AG09319 (cell line): ENCODE data around the gene VSTM2L.

ENCODE experiments used
- DNase-seq: peaks from one replicate; pipeline ENCODE4 v3.0.0-alpha.2; 2010; ENCODE audit warnings: low read depth; ENCODE audit errors: extremely low read depth
- CTCF ChIP-seq: IDR thresholded peaks from 2 replicates; pipeline ENCODE4 v1.5.1; 2011; ENCODE audit warnings: low read depth, mild to moderate bottlenecking, inconsistent platforms, low read length, moderate library complexity

The VSTM2L gene

DNA sequence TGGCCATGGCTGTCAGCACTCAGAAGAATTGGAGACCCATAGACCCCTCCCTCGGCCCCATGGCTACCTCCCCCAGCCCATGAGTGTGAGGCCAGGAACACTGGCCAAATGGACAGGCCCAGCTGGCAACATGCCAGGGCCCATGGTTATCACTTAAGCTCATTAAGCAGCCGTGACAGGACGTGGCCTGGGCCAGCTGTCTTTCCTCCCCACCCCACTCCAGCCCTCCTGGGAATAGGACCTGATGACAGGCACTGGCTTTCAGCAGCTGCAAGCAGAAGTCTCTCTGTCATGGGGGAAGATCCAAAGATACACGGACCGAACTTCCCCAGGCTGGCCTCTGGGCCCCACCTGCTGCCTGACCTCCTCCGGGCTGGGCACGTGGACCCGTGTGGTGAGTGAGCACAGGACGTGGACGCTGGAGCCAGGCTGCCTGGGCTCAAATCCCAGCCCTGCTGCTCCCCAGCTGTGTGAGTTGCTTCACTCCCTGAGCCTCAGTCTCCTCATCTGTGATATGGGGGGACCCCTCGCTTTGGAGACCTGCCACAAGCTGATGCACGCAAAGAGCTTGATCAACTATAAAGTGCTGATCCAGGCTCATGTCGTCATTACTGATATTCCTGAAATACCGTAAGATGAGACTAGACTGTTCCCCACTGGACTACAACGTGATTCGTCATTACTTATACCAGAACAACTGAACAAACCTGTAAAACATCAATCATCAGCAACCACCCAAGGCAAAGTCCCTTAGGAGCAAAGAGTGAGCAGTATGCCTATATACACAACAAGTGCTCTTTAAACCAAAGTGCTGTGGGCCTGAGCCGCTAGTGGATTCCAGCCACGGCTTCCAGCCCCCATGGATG lies 22.0 kb upstream of the VSTM2L start:
- TF ChIP-seq CTCF: no peak
- no peak for DNase-seq

- DNase-seq: no peak
- no peak for TF ChIP-seq CTCF
Observed at GRCh38 chr20:37881601-37882343, 21.2 kb upstream of the VSTM2L start.

DNA sequence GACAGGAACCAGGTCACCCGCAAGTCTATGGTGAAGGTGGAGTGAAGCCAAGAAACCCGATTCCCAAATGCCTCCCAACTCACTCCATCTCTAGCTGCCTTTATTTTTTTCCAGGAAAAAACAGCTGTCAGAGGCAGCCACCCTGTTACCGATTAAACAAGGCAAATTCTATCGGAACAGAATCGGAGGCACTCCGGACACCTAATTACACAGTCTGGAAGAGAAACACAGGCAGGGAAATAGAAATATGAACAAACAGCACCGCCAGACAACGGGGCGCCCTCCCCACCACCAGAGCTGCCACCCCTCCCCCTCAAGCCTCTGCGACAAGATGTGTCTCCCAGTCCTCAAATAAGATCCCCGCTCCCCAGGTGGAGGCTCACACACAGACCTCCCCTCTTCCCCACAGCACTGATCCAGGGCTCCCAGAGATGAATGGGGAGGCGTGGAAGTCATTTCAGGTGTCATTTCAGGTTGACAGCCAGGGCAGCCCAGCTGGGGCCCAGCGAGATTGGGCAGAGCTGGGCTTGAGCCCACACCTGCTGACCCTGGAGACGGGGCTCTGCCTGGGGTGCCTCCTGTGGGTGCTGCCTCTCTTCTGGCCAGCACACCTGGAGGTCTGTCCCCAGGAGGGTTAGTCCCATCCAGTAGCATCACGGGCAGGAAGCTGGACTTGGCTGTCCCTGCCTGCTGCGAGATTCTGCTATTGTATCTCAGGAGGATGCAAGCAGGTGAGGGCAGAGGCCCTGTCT lies 19.8 kb upstream of the VSTM2L start:
- DNase-seq: no peak
- TF ChIP-seq CTCF: no peak

DNA sequence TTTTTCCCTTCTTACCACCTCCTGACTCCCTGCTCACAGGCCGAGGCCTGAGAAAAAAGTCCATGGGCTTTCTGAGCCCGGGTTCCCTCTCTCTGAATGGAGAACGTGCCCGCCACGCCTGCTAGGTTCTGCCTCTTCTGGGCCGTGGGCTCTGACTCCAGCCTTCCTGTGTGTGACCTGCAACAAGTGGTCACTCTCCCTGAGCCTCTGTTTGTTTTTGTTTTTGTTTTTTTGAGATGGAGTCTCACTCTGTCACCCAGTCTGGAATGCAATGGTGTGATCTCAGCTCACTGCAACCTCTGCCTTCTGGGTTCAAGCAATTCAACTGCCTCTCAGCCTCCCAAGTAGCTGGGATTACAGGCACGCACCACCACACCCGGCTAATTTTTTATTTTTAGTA lies 17.9 kb upstream of the VSTM2L start:
- DNase-seq: no peak
- no peak for TF ChIP-seq CTCF

DNA sequence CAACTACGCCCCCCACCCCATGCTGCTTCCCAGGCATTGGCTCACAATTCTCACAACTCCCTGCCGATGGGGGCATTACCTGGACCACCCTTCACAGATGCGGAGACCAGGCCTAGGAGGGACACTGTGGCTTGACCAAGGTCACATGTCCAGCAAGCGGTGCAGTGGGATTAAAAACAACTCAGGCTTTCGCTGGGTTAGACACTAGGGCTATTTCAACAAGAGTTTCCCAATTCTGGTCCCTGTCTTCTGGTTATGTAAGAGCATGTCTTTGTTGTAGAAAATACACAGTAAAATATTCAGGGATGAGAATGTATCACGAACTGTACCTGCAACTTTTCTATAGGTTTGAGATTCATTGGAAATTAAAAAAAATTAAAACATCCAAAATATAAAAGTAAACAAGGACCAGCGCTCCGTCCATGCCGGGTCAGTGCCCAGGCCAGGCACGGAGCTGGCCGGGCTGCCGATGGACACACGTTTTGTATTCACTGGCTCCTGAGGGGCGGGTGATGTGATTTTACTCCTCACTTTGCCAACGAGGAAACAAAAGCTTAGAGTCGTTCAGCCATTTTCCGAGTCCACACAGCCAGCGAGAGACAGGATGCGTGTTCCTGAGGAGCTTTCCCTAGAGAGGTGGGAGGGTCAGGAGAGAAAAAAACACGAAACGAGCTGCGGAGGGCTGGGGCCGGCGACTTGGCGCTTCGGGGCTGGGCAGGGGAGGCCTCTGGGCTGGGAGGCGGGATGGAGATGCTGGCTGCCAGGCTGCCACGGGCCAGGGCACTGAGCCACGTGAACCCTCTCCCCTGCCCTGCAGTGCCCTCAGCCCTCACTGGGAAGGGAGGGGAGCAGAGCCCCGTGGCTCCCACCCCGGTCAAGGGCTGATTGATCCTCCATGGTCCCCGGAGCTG lies 17.1 kb upstream of the VSTM2L start:
- no peak for DNase-seq
- no peak for TF ChIP-seq CTCF

GRCh38 chr20:37886851-37887297 lies 16.1 kb upstream of the VSTM2L start:
- TF ChIP-seq CTCF: no peak
- DNase-seq: no peak
